GM21528 (cell line): ENCODE data around the gene AMDHD2.
"Not testable (repeated sequence)": the region's sequence is repeated elsewhere in the genome, so short reads cannot be mapped to it uniquely, and the experiment has no call there.

Experiments used
- ATAC-seq: cut with Tn5 transposase; IDR thresholded peaks from one replicate; pipeline ENCODE4 v1.9.1; 2021; ENCODE audit warnings: mild to moderate bottlenecking, moderate library complexity; ENCODE audit not compliant: unreplicated experiment, low FRiP score

AMDHD2 gene

DNA sequence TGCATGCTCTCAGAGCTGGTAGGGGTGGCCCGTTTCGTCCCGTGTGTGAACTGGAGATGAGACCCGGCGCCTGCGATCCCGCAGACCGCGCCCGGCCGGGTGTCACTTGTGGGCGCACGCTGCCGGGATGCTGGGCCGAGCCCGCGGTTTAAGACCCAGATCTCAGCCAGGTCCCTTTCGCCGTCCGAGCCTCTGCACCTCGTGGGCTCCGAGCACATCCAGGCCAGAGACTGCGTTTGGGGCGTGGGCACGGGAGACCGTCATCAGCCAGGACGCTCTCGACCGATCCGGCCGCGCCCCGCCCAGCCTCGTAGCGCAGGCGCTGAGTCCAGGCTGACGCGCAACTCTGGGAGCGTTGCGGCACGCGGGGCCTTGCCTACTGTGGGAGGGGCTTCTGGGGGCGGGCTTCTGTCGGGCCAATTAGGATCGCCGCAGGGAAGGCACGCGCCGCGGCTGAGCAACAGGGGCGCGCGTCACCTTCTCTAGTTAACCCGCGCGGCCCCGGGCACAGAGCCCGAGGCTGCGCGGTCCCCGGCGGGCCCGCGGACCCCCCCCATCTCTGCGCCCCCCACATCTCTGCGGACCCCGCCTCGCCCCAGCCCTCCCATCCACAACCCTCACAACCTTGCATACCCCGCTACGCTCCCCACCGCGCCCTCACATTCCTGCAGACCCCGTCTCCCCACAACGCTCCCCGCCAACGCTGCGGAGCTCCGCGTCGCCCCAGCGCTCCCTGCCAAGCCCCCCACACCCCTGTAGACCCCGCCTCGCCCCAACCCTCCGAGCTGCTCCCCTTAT, 11.7 kb downstream of the AMDHD2 start:
- peak; percentile 69 for ATAC-seq

GRCh38 chr16:2532494-2533141, 12.4 kb downstream of the AMDHD2 start:
- no peak for ATAC-seq

GRCh38 chr16:2533142-2533755, 13.1 kb downstream of the AMDHD2 start:
- ATAC-seq: not testable (repeated sequence)

- no peak for ATAC-seq
These were observed 13.7 kb downstream of the AMDHD2 start for GRCh38 chr16:2533912-2534311.

DNA sequence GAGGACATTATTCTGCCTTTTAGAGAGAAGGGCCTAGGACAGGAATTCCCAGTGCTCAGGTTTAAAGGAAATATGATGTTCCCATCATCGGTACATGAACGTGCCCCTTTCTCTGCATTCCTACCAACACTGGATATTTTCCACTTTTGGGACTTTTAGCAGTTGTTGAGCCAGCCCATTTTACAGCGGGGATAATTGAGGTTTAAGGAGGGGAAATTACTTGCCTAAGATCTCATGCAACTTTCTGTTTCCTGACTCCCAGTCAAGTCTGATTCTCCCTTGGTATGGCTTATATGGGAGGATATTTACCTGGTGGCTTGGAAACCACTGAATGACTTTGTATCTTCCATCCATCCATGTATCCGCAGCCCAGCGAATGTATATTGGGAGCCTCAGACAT, 14.2 kb downstream of the AMDHD2 start:
- ATAC-seq: not testable (repeated sequence)

DNA sequence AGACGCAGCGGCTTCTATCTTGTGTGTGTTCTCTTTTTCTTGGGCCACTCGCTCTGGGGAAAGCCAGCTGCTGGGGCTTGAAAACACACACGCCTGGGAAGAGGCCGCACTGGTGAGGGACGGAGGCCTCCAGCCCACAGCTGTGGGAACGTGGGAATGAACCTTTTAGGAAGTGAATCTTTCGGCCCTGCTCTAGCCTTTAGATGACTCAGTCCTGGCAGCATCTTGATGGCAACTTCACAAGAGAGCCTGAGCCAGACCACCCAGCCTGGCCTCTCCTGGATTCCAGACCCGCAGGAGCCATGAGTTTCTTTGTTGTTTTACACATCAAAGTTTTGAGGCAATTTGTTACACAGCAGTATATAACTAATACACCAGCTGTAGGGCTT, 15.4 kb downstream of the AMDHD2 start:
- ATAC-seq: no peak

GRCh38 chr16:2537451-2538379, 17.5 kb downstream of the AMDHD2 start, which contains the start of gene PDPK1:
PDPK1 (plus strand) TSS chr16:2538021; CDS start chr16:2538113, 92 bp downstream.
- peak; percentile 80 for ATAC-seq

DNA sequence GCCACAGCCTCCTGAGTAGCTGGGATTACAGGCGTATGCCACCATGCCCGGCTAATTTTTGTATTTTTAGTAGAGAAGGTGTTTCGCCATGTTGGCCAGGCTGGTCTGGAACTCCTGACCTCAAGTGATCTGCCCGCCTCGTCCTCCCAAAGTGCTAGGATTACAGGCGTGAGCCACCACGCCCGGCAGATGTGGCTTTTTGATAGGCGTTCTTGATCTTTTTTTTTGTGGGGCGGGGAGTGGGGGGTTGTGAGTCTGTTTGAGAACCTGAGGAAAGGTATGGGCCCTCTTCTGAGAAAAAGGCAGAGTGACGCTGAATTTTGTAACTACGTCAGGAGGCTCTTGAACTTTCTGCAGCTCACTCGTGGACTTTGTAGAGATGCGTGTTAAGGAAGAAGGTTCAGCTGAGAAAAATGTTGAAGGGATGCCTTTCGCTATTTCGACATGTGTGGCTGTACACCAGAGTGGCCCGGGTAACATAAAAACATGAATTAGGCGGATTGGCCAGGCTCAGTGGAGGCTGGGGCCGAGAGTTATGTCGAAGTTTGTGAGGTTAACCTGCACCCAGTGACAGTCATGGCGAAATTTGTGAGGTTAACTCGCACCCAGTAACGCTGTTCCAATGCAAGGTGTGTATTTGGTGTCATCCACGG, 19.1 kb downstream of the AMDHD2 start:
- not testable (repeated sequence) for ATAC-seq

- not testable (repeated sequence) for ATAC-seq
These were observed 19.8 kb downstream of the AMDHD2 start for GRCh38 chr16:2539845-2540458.

GRCh38 chr16:2540912-2541311, 20.7 kb downstream of the AMDHD2 start:
- ATAC-seq: not testable (repeated sequence)

GRCh38 chr16:2541409-2541808, 21.2 kb downstream of the AMDHD2 start:
- ATAC-seq: not testable (repeated sequence)

- ATAC-seq: not testable (repeated sequence)
These were observed 23.6 kb downstream of the AMDHD2 start for GRCh38 chr16:2543771-2544170.

DNA sequence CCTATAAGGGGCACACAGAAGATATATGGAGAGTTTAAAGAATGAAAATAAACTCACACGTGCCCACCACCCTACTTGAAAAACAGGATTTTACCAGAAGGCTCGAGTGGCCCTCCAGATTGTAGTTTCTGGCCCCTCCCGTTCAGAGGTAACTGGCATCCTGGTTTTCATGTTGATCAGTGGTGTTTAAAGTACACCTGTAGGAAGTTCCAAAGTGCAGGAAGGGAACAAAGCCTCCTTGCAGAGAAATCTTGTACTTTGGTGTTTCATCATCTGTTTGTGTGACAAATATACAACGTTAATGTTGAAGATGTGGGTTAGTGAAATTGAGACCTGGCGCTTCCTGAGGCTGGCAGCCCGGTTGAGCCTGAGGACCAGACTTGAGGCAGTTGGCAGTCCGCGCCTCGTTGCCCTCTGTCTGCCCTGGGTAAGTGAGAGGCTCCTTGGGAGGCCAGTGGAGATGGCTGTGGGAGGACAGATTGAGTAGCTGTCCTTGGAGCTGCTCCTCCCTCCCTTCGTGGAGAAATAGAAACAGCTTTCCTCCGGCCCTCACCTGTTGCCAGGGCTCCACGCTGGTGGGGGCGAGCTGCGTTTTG, 30.2 kb downstream of the AMDHD2 start:
- ATAC-seq: not testable (repeated sequence)

GRCh38 chr16:2551420-2551889, 31.3 kb downstream of the AMDHD2 start:
- ATAC-seq: not testable (repeated sequence)

DNA sequence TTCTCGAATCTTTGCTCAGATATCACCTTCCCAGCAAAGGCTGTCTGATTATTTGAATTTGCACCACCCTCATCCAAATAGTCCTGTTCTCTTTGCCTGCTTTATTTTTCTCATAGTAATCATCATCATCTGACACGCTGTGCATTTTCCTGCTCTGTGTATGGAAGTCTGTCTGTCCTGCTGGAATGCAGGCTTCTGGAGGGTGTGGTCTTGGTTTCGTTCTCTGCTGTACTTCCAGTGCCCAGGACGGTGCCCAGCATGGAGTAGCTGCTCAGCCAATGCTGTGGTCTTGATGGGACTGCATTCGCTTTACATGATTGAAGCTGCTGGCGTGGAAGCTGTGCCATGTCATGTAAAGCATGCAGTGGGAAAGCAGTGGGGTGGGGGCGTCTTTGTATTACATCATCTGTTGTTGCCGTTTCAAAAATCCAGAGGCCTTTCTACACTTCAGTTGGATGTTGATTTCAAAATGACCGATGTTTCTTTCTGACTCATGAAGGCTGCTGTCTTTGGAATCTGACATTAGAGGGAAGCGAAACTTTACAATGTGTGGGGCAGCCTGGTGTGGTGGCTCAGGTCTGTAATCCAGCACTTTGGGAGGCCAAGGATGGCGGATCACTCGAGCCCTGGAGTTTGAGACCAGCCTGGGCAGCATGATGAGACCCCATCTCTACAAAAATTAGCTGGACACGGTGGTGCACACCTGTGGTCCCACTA, 34.7 kb downstream of the AMDHD2 start:
- ATAC-seq: not testable (repeated sequence)

DNA sequence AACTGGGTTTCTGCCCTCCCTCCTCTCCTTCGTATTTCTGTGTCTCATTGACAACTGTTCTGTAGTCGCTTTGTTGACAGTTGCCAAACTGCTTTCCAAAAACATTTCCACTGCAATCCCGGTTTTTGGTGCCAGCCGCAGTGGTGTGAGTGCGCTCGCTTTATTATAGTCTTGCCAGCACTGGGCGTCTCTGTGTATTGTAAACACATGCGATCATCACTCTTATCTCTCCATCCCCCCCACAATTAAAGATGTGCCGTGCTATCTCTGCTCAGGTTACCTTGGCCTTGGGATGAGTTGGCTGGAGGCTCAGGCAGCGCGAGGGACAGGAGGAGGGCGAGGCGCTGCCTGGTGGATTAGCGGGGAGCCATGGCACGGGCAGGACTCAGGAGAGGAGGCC, 37.0 kb downstream of the AMDHD2 start:
- not testable (repeated sequence) for ATAC-seq

DNA sequence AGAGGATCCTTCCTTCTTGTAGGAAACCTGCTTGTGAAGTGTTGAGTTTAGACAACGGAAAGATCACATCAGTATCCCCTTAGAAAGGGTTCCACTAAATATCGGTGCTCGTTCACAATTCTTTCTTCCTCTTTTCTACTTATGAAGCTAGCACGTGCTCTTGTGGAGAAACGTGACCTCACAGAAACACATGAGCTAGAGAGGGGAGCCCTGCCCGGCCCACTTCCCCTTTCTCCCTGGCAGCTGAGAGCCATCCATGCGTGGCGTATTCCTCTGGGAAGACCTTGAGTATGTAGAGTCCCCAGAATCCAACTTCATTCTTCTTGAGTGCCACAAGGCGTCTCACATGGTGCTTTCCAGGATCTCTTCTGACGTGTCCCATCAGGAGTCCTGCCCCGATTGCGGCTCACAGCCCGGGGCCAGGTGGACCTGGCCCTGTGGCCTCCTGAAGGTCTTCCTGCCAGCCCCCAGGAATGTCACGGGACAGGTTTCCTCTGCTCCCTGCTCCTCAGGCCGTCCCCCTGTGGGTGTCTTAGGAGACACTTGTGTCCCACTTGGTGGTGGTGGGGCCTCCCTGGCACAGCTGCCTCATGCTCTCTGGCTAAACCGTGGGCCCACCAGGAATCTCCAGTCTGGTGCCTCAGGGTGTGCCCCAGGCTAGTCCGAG, 40.1 kb downstream of the AMDHD2 start:
- peak; percentile 59 for ATAC-seq

GRCh38 chr16:2560798-2561133, 40.6 kb downstream of the AMDHD2 start:
- peak; percentile 26 for ATAC-seq
